ENCODE data around the gene IDH2. TPM values are rescaled to one million over a fixed set of nuclear protein-coding genes. Genes with fewer than 3 reads are reported as not detected.

IDH2 gene
- total and polyA plus RNA-seq, 2 of the 13 experiments (the other 11 are each of a cell fraction or from before 2014, with no cell fraction given), result 121 to 145 TPM

- no peak for TF ChIP-seq THAP7 (CRISPR knock-in tag; IDR thresholded peaks at IDR 0.05)
- TF ChIP-seq PHF20 (CRISPR knock-in tag; IDR thresholded peaks at IDR 0.05), result no peak
- no peak for TF ChIP-seq SMAD9 (CRISPR knock-in tag; IDR thresholded peaks at IDR 0.05)
- no peak; the same call in 1 of the 2 replicates for TF ChIP-seq SMAD1 (CRISPR knock-in tag; IDR thresholded peaks at IDR 0.05; ENCODE audit: borderline replicate concordance, low read depth)
- no peak for TF ChIP-seq NFKBIZ (CRISPR knock-in tag; IDR thresholded peaks at IDR 0.05)
- peak; percentile 99 for TF ChIP-seq TEAD3 (CRISPR knock-in tag; optimal IDR thresholded peaks at IDR 0.05; ENCODE audit: borderline replicate concordance)
- TF ChIP-seq MNT (IDR thresholded peaks at IDR 0.05), result no peak
- TF ChIP-seq NR2F1 (CRISPR knock-in tag; IDR thresholded peaks at IDR 0.05), result peak in 1 of 2 experiments; percentile 17; a peak in 1 of 4 replicates
- no peak for TF ChIP-seq ZNF567 (CRISPR knock-in tag; IDR thresholded peaks at IDR 0.05; ENCODE audit: borderline replicate concordance)
- TF ChIP-seq PRDM10 (CRISPR knock-in tag; IDR thresholded peaks at IDR 0.05; ENCODE audit: low read depth), result peak; percentile 61; the same call in 1 of the 2 replicates
- TF ChIP-seq CBX5 (CRISPR knock-in tag; IDR thresholded peaks at IDR 0.05; ENCODE audit: borderline replicate concordance), result no peak; the same call in 1 of the 2 replicates
- TF ChIP-seq MXD4 (CRISPR knock-in tag; IDR thresholded peaks at IDR 0.05), result peak; percentile 47; the same call in 1 of the 2 replicates
- peak; percentile 67 for TF ChIP-seq MTA1 (CRISPR knock-in tag; IDR thresholded peaks at IDR 0.05; ENCODE audit: borderline replicate concordance)
- no peak for TF ChIP-seq ZBTB3 (CRISPR knock-in tag; IDR thresholded peaks at IDR 0.05; ENCODE audit: borderline replicate concordance, low read depth)
- TF ChIP-seq ZFYVE20 (CRISPR knock-in tag; IDR thresholded peaks at IDR 0.05; ENCODE audit: borderline replicate concordance, low read depth), result no peak
- TF ChIP-seq RXRB (CRISPR knock-in tag; IDR thresholded peaks at IDR 0.05; ENCODE audit: borderline replicate concordance), result peak; percentile 93
- no peak for TF ChIP-seq ZSCAN5A (CRISPR knock-in tag; IDR thresholded peaks at IDR 0.05; ENCODE audit: borderline replicate concordance)
- TF ChIP-seq ZNF800 (CRISPR knock-in tag; IDR thresholded peaks at IDR 0.05), result no peak; the same call in 1 of the 2 replicates
These were observed 24.5 kb upstream of the IDH2 start (continued) for GRCh38 chr15:90126596-90127435.
